ENCODE results near the gene TM4SF5. TPM values are rescaled to one million over a fixed set of nuclear protein-coding genes. Genes with fewer than 3 reads are reported as not detected.
A peak's percentile ranks its signal among the peaks of the same experiment; 100 is the strongest.

The TM4SF5 gene
- total RNA-seq, 4 donors from 2014 or later = not detected

DNA sequence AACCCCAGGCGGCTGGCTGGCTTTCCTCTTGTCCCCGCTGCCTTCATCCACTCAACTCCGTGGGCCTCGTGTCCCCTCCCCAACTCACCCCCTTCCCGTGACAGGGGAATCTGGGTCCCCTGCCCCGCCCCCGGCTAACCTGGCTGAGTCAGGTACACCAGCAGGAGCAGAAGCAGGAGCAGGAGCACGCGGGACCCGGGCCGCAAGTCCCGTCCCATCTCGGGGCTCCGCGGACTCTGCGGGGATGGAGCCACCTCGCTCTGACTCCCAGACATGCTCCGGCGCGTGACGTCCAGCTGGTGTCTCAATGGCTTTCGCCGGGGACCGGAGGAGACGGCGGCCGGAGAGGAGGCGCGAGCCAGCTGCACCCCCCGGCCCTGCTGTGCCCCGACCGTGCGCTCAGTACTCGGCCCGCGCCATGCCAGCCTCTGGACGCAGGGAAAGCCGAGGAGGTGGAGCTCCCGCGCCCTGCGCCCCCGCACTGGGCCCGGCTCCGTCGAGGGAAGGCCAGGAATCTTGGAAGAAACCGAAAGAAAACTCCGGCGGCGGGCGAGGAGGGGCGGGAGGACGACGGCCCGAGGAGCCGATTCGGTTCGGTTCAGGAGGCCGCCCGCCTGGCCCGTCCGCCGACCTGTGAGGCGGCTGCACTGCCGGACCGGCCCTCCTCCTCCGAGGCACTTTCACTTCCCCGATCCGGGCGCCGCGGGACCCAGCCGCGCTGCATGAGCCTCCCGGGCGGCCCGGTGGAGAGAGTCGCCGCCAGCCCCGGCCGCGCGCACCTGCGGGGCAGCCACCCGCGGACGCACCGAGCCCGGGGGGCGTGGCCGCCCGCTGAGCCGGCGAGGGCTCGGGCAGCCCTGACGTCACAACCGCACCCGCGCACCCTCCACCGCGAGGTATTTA, 32.3 kb upstream of the TM4SF5 start, which contains the start of the genes CXCL16 and ZMYND15:
TSS of gene CXCL16 (minus strand) at position 807 of the 903 bp plus-strand sequence. CDS start at position 218, 589 bp downstream.
TSS of gene ZMYND15 (plus strand) at position 712 of the 903 bp plus-strand sequence. CDS start 716 bp downstream, outside the sequence.
- WGBS, 2 donors = 0% methylated on average over 29 to 64 of the region's 100 CpGs
- Histone ChIP-seq H3K4me1 (peaks cover 0 to 17% (median 7%) of the 10 kb centered on the region in 4 donors), H3K9me3 (no peaks in the 10 kb centered on the region), H3K36me3 (peaks cover 0 to 7% (median 0%) of the 10 kb centered on the region in 3 donors), H3K4me3 (peak within 1 kb of the TSS; percentile 65 to 100 (median 82)), H3K27ac (peak within 1 kb of the TSS in 3 of 4 donors; percentile 74 to 78 (median 75)), H3K27me3 (peaks cover 0 to 11% of the 10 kb centered on the region in 2 donors)
- no peak for DNase-seq (ENCODE audit: low spot score in 2 of 2)
- TF ChIP-seq, protein P1, sequence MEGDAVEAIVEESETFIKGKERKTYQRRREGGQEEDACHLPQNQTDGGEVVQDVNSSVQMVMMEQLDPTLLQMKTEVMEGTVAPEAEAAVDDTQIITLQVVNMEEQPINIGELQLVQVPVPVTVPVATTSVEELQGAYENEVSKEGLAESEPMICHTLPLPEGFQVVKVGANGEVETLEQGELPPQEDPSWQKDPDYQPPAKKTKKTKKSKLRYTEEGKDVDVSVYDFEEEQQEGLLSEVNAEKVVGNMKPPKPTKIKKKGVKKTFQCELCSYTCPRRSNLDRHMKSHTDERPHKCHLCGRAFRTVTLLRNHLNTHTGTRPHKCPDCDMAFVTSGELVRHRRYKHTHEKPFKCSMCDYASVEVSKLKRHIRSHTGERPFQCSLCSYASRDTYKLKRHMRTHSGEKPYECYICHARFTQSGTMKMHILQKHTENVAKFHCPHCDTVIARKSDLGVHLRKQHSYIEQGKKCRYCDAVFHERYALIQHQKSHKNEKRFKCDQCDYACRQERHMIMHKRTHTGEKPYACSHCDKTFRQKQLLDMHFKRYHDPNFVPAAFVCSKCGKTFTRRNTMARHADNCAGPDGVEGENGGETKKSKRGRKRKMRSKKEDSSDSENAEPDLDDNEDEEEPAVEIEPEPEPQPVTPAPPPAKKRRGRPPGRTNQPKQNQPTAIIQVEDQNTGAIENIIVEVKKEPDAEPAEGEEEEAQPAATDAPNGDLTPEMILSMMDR (IDR thresholded peaks at IDR 0.05) = no peak
- TF ChIP-seq POLR2A (IDR thresholded peaks at IDR 0.05) = peak in 1 of 2 donors; percentile 22
- TF ChIP-seq EP300 (IDR thresholded peaks at IDR 0.05) = no peak

DNA sequence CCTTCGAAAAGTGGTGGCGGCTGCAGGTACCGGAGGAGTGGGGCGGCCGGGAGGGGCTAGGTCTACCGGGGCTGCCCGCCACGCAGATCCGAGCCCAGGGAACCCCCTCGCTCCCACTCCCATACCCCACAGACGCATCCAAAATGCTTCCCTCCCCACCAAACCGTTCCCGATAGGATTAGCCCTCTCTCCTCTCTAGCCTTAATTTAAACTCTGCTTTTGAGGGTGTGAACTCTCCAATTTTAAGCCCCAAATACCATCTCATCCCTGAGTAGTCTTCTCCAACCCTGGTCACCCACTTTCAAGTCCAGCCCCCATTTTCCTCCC, 31.7 kb upstream of the TM4SF5 start:
- DNase-seq (ENCODE audit: low spot score in 2 of 2) = no peak
- Histone ChIP-seq H3K27me3 (peaks cover 0 to 17% of the 10 kb centered on the region in 2 donors), H3K4me3 (peak overlapping the region; percentile 65 to 100 (median 82)), H3K9me3 (no peaks in the 10 kb centered on the region), H3K36me3 (peaks cover 0 to 2% (median 0%) of the 10 kb centered on the region in 3 donors), H3K27ac (peak overlapping the region in 2 of 4 donors; percentile 74 to 78), H3K4me1 (peaks cover 0 to 19% (median 7%) of the 10 kb centered on the region in 4 donors)
- TF ChIP-seq POLR2A (IDR thresholded peaks at IDR 0.05) (no peak), EP300 (IDR thresholded peaks at IDR 0.05) (no peak)
- TF ChIP-seq, protein P1 (IDR thresholded peaks at IDR 0.05) = no peak
- 11 to 18% methylated on average over 10 to 13 of the region's 13 CpGs for WGBS, 2 donors

DNA sequence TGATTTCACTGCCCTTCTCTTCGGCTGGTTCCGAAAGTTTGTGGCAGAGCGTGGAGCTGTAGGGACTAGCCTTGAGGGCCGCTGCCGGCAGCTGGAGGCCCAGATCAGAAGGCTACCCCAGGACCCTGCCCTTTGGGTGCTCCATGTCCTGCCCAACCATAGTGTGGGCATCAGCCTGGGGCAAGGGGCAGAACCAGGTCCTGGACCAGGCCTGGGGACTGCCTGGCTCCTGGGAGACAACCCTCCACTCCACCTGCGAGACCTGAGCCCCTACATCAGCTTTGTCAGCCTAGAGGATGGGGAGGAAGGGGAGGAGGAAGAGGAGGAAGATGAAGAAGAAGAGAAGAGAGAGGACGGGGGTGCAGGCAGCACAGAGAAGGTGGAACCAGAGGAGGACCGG, 31.1 kb upstream of the TM4SF5 start:
- DNase-seq (ENCODE audit: low spot score in 2 of 2) = no peak
- H3K36me3 ChIP-seq = no peaks in the 10 kb centered on the region
- H3K4me3 ChIP-seq = no peak overlapping the region
- no peaks in the 10 kb centered on the region for H3K9me3 ChIP-seq
- 94% methylated on average over 8 of the region's 8 CpGs for WGBS, 2 donors
- TF ChIP-seq POLR2A (IDR thresholded peaks at IDR 0.05) (no peak), EP300 (IDR thresholded peaks at IDR 0.05) (no peak)
- TF ChIP-seq, protein P1 (IDR thresholded peaks at IDR 0.05) = no peak
- H3K27ac ChIP-seq = no peak overlapping the region
- H3K4me1 ChIP-seq = peaks cover 0 to 25% (median 7%) of the 10 kb centered on the region in 4 donors
- H3K27me3 ChIP-seq = peaks cover 0 to 23% of the 10 kb centered on the region in 2 donors

GRCh38 chr17:4741544-4741943, 30.1 kb upstream of the TM4SF5 start:
- no peak for DNase-seq (ENCODE audit: low spot score in 2 of 2)
- Histone ChIP-seq H3K27ac (no peak overlapping the region), H3K4me3 (no peak overlapping the region), H3K9me3 (no peaks in the 10 kb centered on the region), H3K4me1 (peaks cover 0 to 29% (median 7%) of the 10 kb centered on the region in 4 donors), H3K27me3 (peaks cover 0 to 33% of the 10 kb centered on the region in 2 donors), H3K36me3 (no peaks in the 10 kb centered on the region)
- no peak for TF ChIP-seq EP300 (IDR thresholded peaks at IDR 0.05)
- TF ChIP-seq POLR2A (IDR thresholded peaks at IDR 0.05) = no peak
- TF ChIP-seq, protein P1 (IDR thresholded peaks at IDR 0.05) = no peak
- 92 to 99% methylated on average over 6 to 8 of the region's 8 CpGs for WGBS, 2 donors

DNA sequence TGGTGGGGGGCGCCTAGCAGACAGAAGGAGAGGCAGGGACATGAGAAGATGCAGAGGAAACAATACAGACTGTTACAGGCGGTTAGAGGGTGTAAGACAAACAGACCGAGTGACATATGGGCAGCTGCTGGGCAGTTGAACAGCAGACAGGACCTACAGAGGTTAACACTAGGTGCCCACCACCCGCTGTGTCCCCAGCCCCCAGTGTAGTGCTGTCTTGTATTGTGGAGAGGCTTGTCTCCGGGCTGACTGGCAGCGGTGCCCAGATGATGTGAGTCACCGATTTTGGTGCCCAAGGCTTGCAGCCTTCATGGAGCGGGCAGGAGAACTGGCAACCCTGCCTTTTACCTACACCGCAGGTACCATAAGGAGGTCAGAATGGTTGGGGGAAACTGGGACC, 29.6 kb upstream of the TM4SF5 start:
- Histone ChIP-seq H3K27ac (no peak overlapping the region), H3K9me3 (no peaks in the 10 kb centered on the region), H3K27me3 (peaks cover 0 to 36% of the 10 kb centered on the region in 2 donors), H3K36me3 (no peaks in the 10 kb centered on the region), H3K4me3 (no peak overlapping the region), H3K4me1 (peaks cover 0 to 29% (median 7%) of the 10 kb centered on the region in 4 donors)
- WGBS, 2 donors = 91 to 94% methylated on average over 6 to 9 of the region's 9 CpGs
- TF ChIP-seq POLR2A (IDR thresholded peaks at IDR 0.05) (no peak), EP300 (IDR thresholded peaks at IDR 0.05) (no peak)
- TF ChIP-seq, protein P1 (IDR thresholded peaks at IDR 0.05) = no peak
- no peak for DNase-seq (ENCODE audit: low spot score in 2 of 2)

Data from tibial nerve (tissue), 4 donors.